Measurements from ENCODE around the gene RGS10.
A peak's percentile ranks its signal among the peaks of the same experiment; 100 is the strongest.

The RGS10 gene

GRCh38 chr10:119518936-119519335 is 23.6 kb downstream of the RGS10 start:
- peaks cover 20% of the 10 kb centered on the region for H3K4me1 ChIP-seq (ENCODE audit: insufficient read depth, poor library complexity, severe bottlenecking)
- H3K4me3 ChIP-seq (ENCODE audit: severe bottlenecking), result no peak overlapping the region
- peaks cover 13% of the 10 kb centered on the region for H3K36me3 ChIP-seq (ENCODE audit: low read depth)
- no peak for DNase-seq (ENCODE audit: low spot score)
- H3K27me3 ChIP-seq (ENCODE audit: insufficient read depth, poor library complexity, severe bottlenecking), result no peaks in the 10 kb centered on the region
- no peak for TF ChIP-seq CTCF (IDR thresholded peaks at IDR 0.05; ENCODE audit: poor library complexity, severe bottlenecking)
- H3K9me3 ChIP-seq (ENCODE audit: severe bottlenecking), result no peaks in the 10 kb centered on the region
- no peak overlapping the region for H3K27ac ChIP-seq (ENCODE audit: poor library complexity, severe bottlenecking)
- ATAC-seq (ENCODE audit: low read depth), result no peak

GRCh38 chr10:119518176-119518575 is 24.3 kb downstream of the RGS10 start:
- DNase-seq (ENCODE audit: low spot score) (no peak), ATAC-seq (ENCODE audit: low read depth) (no peak)
- Histone ChIP-seq H3K4me1 (ENCODE audit: insufficient read depth, poor library complexity, severe bottlenecking) (peaks cover 20% of the 10 kb centered on the region), H3K27me3 (ENCODE audit: insufficient read depth, poor library complexity, severe bottlenecking) (no peaks in the 10 kb centered on the region), H3K4me3 (ENCODE audit: severe bottlenecking) (no peak overlapping the region), H3K36me3 (ENCODE audit: low read depth) (peaks cover 14% of the 10 kb centered on the region), H3K27ac (ENCODE audit: poor library complexity, severe bottlenecking) (no peak overlapping the region), H3K9me3 (ENCODE audit: severe bottlenecking) (no peaks in the 10 kb centered on the region)
- TF ChIP-seq CTCF (IDR thresholded peaks at IDR 0.05; ENCODE audit: poor library complexity, severe bottlenecking), result no peak

GRCh38 chr10:119517235-119518141 is 25.0 kb downstream of the RGS10 start:
- Histone ChIP-seq H3K27ac (ENCODE audit: poor library complexity, severe bottlenecking) (peak overlapping the region; percentile 44), H3K4me3 (ENCODE audit: severe bottlenecking) (no peak overlapping the region), H3K9me3 (ENCODE audit: severe bottlenecking) (no peaks in the 10 kb centered on the region), H3K27me3 (ENCODE audit: insufficient read depth, poor library complexity, severe bottlenecking) (no peaks in the 10 kb centered on the region), H3K4me1 (ENCODE audit: insufficient read depth, poor library complexity, severe bottlenecking) (peaks cover 20% of the 10 kb centered on the region), H3K36me3 (ENCODE audit: low read depth) (peaks cover 19% of the 10 kb centered on the region)
- DNase-seq (ENCODE audit: low spot score) (no peak), ATAC-seq (ENCODE audit: low read depth) (no peak)
- no peak for TF ChIP-seq CTCF (IDR thresholded peaks at IDR 0.05; ENCODE audit: poor library complexity, severe bottlenecking)

GRCh38 chr10:119516381-119517234 is 25.9 kb downstream of the RGS10 start:
- DNase-seq (ENCODE audit: low spot score) (no peak), ATAC-seq (ENCODE audit: low read depth) (peak; percentile 46; the same call in 2 of the 3 replicates)
- no peak for TF ChIP-seq CTCF (IDR thresholded peaks at IDR 0.05; ENCODE audit: poor library complexity, severe bottlenecking)
- H3K27me3 ChIP-seq (ENCODE audit: insufficient read depth, poor library complexity, severe bottlenecking), result no peaks in the 10 kb centered on the region
- H3K36me3 ChIP-seq (ENCODE audit: low read depth), result peaks cover 15% of the 10 kb centered on the region
- H3K9me3 ChIP-seq (ENCODE audit: severe bottlenecking), result no peaks in the 10 kb centered on the region
- H3K4me1 ChIP-seq (ENCODE audit: insufficient read depth, poor library complexity, severe bottlenecking), result peaks cover 12% of the 10 kb centered on the region
- peak overlapping the region; percentile 44 for H3K27ac ChIP-seq (ENCODE audit: poor library complexity, severe bottlenecking)
- no peak overlapping the region for H3K4me3 ChIP-seq (ENCODE audit: severe bottlenecking)

Measured in RWPE2 (cell line).